ENCODE measurements around the gene UTP11.

- TF ChIP-seq CTCF (IDR thresholded peaks at IDR 0.05) (no peak), POLR2A (IDR thresholded peaks at IDR 0.05) (no peak)
These were observed 23.1 kb upstream of the UTP11 start for GRCh38 chr1:37989361-37989930.
